ENCODE measurements around the gene ANKRD66.
"Not testable (repeated sequence)": the region's sequence is repeated elsewhere in the genome, so short reads cannot be mapped to it uniquely, and the experiment has no call there.

Gene ANKRD66

GRCh38 chr6:46756469-46757213 lies 9.9 kb downstream of the ANKRD66 start:
- no peak for DNase-seq

- DNase-seq, result no peak
Observed at GRCh38 chr6:46757214-46757596, 10.5 kb downstream of the ANKRD66 start.

- DNase-seq, result no peak
Observed at GRCh38 chr6:46758960-46759753, 12.4 kb downstream of the ANKRD66 start.

- no peak for DNase-seq
Observed at GRCh38 chr6:46760925-46761324, 14.2 kb downstream of the ANKRD66 start.

- DNase-seq, result no peak
Observed at GRCh38 chr6:46763466-46763865, 16.7 kb downstream of the ANKRD66 start.

GRCh38 chr6:46764280-46764679 lies 17.5 kb downstream of the ANKRD66 start:
- not testable (repeated sequence) for DNase-seq

GRCh38 chr6:46764961-46765360 lies 18.2 kb downstream of the ANKRD66 start:
- no peak for DNase-seq

- DNase-seq, result no peak
Observed at GRCh38 chr6:46772016-46772415, 25.3 kb downstream of the ANKRD66 start.

- DNase-seq, result no peak
Observed at GRCh38 chr6:46772762-46773161, 26.0 kb downstream of the ANKRD66 start.

- no peak for DNase-seq
Observed at GRCh38 chr6:46773201-46773855, 26.6 kb downstream of the ANKRD66 start.

GRCh38 chr6:46774736-46775135 lies 28.0 kb downstream of the ANKRD66 start:
- DNase-seq, result not testable (repeated sequence)

- DNase-seq, result no peak
Observed at GRCh38 chr6:46776070-46776712, 29.5 kb downstream of the ANKRD66 start.

- DNase-seq, result no peak
Observed at GRCh38 chr6:46777476-46778346, 31.0 kb downstream of the ANKRD66 start.

GRCh38 chr6:46781478-46782378 lies 35.0 kb downstream of the ANKRD66 start:
- peak in 1 of 5 donors; percentile 22 for DNase-seq

- DNase-seq, result no peak
Observed at GRCh38 chr6:46784535-46784934, 37.8 kb downstream of the ANKRD66 start.

GRCh38 chr6:46787871-46788540 lies 41.3 kb downstream of the ANKRD66 start:
- no peak for DNase-seq

- DNase-seq, result no peak
Observed at GRCh38 chr6:46788791-46789190, 42.1 kb downstream of the ANKRD66 start.

GRCh38 chr6:46789434-46790354 lies 43.0 kb downstream of the ANKRD66 start:
- DNase-seq, result no peak

GRCh38 chr6:46790355-46790874 lies 43.7 kb downstream of the ANKRD66 start:
- no peak for DNase-seq

Measured in T-helper 1 cell (primary cell).